Retinal pigment epithelial cell (primary cell): ENCODE measurements around the gene ASB5.

Experiments used
- DNase-seq: peaks from one replicate; pipeline ENCODE4 v3.0.0-alpha.2; 2010; ENCODE audit warnings: low read depth
- H3K4me3 ChIP-seq: 2 replicates; pipeline ENCODE4 v1.5.1; 2011; ENCODE audit warnings: mild to moderate bottlenecking, low read length, control low read depth, moderate library complexity
- TF ChIP-seq, protein P1 (sequence below): conservative IDR thresholded peaks from 2 replicates; pipeline ENCODE4 v1.5.1; 2011; ENCODE audit warnings: low read depth, low read length, control low read depth, inconsistent platforms

Gene ASB5

GRCh38 chr4:176207839-176208238 lies 61.2 kb downstream of the ASB5 start:
- TF ChIP-seq, protein P1, sequence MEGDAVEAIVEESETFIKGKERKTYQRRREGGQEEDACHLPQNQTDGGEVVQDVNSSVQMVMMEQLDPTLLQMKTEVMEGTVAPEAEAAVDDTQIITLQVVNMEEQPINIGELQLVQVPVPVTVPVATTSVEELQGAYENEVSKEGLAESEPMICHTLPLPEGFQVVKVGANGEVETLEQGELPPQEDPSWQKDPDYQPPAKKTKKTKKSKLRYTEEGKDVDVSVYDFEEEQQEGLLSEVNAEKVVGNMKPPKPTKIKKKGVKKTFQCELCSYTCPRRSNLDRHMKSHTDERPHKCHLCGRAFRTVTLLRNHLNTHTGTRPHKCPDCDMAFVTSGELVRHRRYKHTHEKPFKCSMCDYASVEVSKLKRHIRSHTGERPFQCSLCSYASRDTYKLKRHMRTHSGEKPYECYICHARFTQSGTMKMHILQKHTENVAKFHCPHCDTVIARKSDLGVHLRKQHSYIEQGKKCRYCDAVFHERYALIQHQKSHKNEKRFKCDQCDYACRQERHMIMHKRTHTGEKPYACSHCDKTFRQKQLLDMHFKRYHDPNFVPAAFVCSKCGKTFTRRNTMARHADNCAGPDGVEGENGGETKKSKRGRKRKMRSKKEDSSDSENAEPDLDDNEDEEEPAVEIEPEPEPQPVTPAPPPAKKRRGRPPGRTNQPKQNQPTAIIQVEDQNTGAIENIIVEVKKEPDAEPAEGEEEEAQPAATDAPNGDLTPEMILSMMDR: no peak
- no peak overlapping the region for H3K4me3 ChIP-seq
- no peak for DNase-seq

- TF ChIP-seq, protein P1: no peak
- H3K4me3 ChIP-seq: no peak overlapping the region
- DNase-seq: no peak
Observed at GRCh38 chr4:176205299-176205698, 63.7 kb downstream of the ASB5 start.

GRCh38 chr4:176198316-176198903 lies 70.6 kb downstream of the ASB5 start:
- DNase-seq: no peak
- no peak overlapping the region for H3K4me3 ChIP-seq
- TF ChIP-seq, protein P1: no peak

- H3K4me3 ChIP-seq: peak within 1 kb of the TSS; percentile 73
- peak; percentile 66 for DNase-seq
- TF ChIP-seq, protein P1: no peak
Observed at GRCh38 chr4:176195184-176195978, 73.6 kb downstream of the ASB5 start, which contains the start of gene SPATA4. TSS of gene SPATA4 (minus strand) at chr4:176195585. CDS start at chr4:176195562, 23 bp downstream.

GRCh38 chr4:176193938-176194337 lies 75.1 kb downstream of the ASB5 start:
- DNase-seq: peak; percentile 49
- H3K4me3 ChIP-seq: no peak overlapping the region
- TF ChIP-seq, protein P1: no peak

DNA sequence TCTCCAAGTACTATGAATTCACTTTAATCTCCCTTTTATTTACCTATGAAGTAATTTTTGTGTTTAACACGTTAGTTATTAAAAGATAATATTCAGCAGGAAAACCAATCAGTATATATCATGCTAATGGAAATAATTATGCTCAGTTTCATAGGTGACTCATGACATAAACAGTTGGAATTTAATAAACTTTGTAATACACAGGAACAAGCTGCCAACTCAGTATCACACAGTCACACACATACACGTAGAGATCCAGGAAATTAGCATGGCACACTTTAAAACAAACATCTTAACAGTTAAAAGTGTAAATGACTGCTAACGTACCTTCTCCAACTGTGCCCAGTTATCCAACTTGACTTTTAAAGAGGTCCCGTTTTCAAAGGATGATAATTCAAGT lies 75.9 kb downstream of the ASB5 start:
- H3K4me3 ChIP-seq: no peak overlapping the region
- DNase-seq: peak; percentile 56
- TF ChIP-seq, protein P1: no peak

- no peak for DNase-seq
- TF ChIP-seq, protein P1: peak; percentile 23
- H3K4me3 ChIP-seq: no peak overlapping the region
Observed at GRCh38 chr4:176191974-176192373, 77.0 kb downstream of the ASB5 start.
